Myocyte (in vitro differentiated cells): ENCODE measurements around the gene TRIP10. TPM values are rescaled to one million over a fixed set of nuclear protein-coding genes. Genes with fewer than 3 reads are reported as not detected.

ENCODE experiments used
- DNase-seq: peaks from one replicate; pipeline ENCODE4 v3.0.0-alpha.2; 2012; ENCODE audit warnings: low read depth
- total RNA-seq: library from RNA; depleted of rRNA; stranded (reverse); fragments of >200 nt; gene quantifications from 2 replicates; pipeline ENCODE4 v1.2.3, GENCODE V29; 2014

TRIP10 gene
- total RNA-seq, 1 donor from 2014 or later: 43.1 TPM

DNA sequence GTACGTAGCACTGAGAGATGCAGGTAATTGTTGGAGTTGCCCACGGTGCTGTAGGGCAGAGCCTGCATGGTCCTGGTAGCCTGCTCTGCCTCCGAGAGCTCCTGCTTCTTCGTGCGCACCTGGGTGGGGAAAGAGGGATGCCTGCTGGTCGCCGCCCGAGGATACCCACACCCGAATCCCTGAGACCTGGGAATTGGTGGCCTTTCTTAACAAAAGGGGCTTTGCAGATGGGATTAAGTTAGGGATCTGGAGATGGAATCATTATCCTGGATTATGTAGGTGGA lies 28.5 kb upstream of the TRIP10 start:
- DNase-seq: no peak

DNA sequence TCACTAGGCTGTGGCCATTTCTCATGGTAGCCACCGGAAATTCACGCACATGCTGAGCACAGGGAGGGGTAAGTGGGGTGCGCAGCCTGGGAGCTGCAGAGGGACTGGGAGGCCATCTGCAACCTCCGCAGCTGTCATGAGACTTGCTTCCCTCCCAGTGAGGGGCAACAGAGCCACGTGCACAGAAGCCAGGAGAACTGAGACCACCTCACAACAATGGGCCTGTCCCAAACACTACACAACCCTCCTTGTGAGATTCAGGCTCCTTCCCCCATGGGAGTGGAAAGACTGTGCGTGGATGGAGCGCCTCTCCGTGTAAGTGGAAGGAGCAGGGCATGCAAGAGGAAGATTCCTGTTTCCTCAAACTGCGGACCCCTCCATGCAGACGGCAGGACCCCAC lies 27.9 kb upstream of the TRIP10 start:
- DNase-seq: no peak

DNA sequence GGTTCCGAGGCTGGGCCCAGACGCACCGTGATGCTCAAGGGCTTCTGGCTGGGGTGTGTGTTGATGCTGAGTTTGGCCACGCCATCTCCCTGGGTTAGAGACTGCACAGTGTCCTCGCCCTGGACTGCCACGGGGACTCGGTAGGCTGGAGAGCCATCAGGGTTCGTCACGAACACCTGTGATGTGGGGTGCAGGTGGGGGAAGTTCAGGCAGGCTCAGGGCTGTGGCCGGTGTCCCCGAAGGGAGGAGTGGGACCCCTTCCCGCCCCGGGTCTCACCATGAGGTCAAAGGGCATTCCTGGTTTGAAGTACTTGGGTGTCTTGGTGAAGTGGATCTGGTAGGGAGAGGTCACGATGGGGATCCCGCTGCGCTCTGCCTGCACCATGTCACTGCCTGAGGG lies 27.2 kb upstream of the TRIP10 start:
- no peak for DNase-seq

DNA sequence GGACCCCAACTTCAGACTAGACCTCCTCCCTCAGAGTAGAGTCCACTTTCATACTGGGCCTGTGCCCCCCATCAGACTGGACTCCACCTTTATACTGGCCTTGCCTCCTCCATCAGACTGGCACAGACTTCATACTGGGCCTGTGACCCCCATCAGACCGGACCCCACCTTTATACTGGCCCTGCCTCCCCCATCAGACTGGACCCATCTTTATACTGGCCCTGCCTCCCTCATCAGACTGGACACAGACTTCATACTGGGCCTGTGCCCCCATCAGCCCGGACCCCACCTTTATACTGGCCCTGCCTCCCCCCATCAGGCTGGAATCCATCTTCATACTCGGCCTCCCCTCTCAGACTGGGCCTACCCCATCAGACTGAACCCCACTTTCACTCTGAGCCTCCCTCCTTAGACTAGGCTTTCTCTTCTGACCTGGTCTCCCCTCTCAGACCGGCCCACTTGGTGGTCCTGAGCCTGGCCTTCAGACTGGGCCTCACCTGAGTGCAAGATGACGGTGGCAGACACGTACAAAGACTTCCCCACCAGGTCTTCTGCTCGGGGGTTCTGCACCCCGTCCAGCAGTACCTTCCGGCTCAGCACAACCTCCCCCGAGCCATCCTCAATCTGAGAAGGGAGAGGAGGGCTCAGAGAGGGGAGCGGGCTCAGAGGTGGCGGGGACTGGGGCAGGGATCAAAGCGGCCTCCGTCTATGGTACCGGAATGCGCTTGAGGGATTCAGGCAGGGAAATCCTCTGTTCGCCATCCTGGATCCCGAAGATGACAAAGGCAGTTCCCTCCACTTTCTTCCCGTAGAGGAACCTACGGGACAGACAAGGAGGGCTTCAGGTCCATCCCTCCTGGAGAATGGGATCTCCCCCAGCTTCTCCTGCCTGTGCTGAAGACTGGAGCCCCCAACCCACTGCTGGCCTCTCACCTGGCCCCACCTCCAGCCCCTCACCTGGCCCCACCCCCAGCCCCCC lies 26.5 kb upstream of the TRIP10 start:
- DNase-seq: no peak

DNA sequence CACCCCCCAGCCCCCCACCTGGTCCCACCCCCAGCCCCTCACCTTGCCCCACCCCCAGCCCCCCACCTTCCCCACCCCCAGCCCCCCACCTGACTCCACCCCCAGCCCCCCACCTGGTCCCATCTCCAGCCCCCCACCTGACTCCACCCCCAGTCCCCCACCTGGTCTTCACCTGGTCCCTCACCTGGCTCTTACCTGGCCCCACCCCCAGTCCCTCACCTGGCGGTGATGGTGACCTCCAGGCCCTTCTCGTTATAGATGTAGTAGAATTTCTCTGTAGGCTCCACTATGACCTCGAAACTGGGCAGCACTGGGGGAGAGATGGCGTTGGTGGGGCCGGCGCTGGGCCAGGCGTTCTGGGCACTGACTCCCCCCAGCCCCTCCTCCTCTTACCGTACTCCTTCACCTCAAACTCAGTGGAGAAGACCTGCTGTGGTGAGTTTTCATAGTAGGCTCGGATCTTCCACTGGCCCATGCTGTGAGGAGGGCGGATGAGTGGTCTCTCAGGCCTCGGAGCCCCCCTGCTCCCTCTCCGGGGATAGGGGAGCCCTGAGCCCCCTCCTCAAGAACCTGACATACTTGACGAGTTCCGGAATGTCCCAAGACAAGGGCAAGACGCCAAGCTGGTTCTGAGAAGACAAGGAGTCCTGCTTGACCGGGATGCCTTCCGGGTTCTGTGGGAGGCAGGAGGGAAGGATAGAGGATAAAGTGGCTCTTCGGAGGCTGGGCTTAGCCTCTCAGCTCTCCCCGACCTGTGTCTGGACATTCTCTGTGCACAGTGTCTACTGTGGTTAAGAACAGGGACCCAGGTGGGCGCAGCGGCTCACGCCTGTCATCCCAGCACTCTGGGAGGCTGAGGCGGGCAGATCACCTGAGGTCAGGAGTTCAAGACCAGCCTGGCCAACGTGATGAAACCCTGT lies 25.4 kb upstream of the TRIP10 start:
- DNase-seq: no peak

DNA sequence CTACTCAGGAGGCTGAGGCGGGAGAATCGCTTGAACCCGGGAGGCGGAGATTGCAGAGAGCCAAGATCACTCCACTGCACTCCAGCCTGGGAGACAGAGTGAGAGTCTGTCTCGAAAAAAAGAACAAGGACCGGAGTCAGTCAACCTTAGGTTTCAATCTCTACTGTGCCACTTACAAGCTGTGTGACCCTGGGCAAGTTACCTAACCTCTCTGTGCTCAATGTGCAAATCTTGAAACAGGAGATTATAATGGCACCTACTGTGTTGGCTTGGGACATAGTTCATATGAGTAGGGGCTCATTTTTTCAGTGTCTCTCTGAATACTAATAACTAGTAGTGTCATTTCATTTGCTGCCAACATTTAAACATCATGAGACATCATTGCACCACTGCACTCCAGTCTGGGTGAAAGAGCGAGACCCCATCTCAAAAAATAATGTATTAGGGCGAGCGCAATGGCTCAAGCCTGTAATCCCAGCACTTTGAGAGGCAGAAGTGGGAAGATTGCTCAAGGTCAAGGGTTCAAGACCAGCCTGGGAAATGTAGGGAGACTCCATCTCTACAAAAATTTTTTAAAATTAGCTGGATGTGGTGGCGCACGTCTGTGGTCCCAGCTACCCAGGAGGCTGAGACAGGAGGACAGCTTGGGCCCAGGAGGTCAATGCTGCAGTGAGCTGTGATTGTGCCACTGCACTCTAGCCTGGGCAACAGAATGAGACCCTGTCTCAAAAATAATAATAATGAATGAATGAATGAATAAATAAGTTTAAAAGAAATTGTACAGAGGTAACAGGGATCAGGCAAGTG lies 24.5 kb upstream of the TRIP10 start:
- no peak for DNase-seq

DNA sequence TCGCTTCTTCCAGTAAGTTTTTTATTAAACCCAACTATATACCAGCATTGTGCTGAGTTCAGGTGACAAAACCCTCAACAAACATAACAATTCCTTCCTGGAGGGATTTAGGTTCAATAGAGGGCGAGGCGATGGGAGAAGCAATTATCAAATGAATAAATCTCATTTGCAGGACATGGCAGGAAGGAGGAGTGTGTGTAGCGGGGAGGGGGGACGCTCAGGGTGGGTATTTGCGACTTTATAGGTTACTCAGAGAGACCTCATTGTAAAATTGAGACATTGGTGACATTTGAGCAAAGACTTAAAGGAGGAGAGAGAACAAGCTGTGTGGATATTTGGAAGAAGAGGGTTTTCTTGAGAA lies 22.9 kb upstream of the TRIP10 start:
- DNase-seq: no peak

DNA sequence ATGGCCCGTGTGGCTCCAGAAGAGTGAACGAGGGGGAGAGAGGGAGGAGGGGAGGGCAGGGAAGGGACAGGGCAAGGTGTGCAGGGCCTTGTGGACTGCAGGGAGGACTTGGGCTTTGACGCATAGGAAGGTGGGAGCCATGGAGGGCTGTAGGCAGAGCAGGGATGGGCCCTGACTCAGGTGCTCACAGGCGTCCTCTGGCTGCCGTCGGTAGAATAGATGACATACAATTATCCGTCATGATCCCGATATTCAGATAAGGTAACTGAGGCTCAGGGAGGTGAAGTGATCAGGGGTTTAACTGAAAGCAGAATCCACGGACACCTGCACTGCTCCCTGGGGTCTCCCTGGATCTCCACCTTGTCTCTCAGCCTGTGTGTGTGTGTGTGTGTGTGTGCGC lies 22.4 kb upstream of the TRIP10 start:
- DNase-seq: no peak

DNA sequence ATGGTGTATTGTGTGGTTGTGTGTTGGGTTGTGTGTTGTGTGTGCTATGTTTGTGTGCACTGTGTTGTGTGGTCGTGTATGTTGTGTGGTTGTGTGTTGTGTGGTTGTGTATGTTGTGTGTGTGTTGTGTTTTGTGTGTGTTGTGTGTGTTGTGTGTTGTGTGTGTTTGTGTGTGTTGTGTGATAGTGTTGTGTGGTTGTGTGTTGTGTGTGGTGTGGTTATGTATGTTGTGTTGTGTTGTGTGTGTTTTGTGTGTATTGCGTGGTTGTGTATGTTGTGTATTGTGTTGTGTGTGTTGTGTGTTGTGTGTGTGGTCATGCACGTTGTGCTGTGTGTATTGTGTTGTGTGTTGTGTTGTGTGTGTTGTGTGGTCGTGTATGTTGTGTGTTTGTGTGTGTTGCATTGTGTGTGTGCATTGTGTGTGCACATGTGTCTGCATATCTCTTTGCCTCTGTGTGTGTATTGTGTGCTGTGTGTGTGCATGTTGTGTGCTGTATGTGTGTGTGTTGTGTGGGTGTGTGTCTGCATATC lies 22.0 kb upstream of the TRIP10 start:
- no peak for DNase-seq

DNA sequence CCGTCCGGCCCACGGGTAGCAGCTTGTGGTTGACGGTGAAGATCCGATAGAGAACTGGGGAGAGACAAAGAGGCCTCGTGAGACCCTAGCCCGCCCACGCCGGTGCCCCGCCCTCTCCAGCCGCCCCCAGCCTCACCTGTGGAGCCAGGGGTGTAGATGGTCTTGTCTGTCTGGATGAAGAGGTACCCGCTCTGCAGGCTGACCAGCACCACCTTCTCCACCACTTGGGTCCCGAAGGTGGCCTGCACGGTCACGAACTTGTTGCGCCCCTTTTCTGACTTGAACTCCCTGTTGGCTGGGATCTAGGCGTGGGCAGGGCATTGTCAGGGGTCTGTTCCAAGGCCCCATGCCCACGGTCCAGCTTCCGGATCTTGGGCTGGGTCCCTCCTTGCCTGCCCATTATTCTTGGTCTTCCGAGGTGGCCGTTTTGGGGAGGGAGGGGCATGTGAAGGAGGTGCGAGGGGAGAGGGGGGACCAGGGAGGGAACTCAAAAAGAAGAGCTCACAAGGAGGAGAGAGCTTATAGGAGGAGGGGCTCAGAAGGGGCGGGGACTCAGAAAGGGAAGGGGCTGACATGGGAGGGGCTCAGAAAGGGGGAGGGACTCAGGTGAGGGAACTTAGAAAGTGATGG lies 21.3 kb upstream of the TRIP10 start:
- DNase-seq: no peak

DNA sequence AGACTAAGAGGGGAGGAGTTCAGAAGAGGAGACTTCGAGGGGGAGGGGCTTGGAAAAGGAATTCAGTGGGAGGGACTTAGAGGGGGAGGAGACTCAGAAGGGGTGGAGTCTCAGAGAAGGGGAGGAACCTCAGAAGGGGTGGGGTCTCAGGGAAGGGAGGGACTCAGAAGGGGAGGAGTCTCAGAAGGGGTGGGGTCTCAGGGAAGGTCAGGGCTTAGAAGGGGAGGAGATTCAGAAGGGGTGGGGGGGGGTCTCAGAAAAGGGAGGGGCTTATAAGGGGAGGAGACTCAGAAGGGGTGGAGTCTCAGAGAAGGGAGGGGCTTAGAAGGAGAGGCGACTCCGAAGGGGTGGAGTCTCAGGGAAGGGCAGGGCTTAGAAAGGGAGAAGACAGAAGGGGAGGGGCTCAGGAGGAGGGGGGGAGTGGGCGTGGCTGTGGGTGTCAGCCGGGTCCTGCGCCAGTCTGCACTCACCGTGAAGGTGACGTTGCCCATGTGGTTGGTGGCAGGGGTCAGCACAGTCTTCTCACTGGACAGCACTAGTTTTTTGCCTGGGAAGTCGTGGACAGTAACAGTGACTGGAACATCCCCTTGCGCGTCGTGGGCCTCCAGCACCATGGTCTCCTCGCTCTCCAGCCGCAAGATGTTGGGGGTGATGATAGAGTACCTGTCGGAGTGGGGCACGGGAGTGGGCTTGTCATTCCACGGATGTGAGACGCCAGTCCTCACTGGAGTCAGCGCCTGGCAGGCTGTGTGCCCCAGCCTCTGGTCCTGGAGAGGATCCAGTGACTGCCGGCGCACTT lies 20.5 kb upstream of the TRIP10 start:
- no peak for DNase-seq

DNA sequence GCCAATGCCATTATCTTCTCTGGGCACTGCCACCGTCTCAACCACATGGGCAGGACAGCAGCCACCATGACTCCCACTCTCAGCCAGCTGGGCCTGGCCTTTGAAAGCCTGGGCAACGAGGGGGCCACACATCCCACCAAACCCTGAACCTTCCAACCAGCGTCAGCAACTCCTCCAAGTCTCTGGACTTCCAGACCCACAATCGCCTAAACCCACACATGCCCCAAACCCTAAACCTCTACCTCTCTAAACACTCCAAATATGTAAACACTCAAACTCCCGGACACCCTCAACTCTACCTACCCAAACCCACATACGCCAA lies 20.0 kb upstream of the TRIP10 start:
- DNase-seq: no peak

DNA sequence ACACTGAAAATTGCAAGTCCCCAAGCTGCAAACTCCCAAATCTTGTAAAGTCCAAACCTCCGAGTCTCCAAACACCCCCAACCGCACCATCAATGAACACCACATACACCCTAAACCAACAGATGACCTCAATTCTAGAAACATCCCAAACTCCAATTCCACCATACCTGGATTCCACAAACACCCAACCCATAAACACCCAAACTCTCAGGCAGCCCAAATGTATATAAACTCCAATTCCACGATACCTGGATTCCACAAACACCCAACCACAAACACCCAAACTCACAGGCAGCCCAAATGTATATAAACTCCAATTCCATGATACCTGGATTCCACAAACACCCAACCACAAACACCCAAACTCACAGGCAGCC lies 19.5 kb upstream of the TRIP10 start:
- no peak for DNase-seq

DNA sequence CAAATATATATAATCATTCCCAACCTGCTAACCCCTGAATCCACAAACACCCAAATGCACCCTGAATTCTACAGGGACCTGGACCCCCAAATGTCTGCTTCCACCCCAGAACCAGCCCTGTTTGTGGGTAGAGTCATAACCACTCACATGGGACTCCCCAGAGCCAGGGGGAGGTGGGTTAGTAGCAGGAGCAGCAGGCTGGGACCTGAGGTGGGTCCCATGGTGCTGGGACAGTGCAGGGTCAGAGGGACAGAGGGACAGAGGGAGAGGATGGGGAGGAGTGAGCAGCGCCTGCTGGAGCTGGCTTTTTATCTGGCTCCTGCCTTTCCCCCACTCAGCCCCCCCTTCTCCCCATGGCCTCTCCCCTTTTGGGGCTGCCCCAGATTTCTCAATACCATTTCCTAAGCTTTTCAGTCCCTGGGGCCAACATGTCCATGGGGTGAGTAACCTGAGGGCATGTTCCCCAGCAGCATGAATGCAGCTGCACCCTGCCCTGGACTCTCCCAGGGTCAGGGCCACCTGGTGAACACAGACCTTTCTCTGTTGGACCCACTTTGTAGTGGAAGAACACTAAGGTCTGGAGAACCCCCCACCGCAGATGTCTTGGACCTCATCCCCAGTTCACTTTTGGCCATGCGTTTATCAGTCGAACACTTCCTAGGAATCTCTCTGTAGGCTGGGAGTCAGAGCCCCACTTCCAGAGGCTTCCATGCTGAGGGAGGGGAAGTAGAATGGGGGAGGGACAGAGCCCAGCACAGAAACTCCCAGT lies 18.9 kb upstream of the TRIP10 start, which contains the start of gene C3:
Gene C3 (minus strand): TSS at position 282 of the 769 bp plus-strand sequence. CDS start 61 bp downstream, at position 221.
- no peak for DNase-seq

DNA sequence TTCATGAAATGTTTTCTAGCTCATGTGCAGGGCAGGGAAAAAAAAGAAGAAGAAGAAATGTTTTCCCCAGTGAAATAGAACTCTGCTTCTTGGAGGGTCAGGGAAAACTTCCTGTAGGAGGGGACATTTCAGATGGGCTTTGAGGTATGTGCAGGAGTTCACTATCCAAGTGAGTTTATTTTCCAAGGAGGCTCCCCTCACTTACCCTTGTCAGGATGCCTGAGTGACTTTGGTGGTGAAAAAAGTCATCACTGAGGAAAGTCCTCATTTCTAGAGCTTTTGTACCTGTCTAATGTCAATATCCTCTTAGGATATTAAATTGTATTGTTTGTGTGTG lies 18.4 kb upstream of the TRIP10 start:
- DNase-seq: no peak

DNA sequence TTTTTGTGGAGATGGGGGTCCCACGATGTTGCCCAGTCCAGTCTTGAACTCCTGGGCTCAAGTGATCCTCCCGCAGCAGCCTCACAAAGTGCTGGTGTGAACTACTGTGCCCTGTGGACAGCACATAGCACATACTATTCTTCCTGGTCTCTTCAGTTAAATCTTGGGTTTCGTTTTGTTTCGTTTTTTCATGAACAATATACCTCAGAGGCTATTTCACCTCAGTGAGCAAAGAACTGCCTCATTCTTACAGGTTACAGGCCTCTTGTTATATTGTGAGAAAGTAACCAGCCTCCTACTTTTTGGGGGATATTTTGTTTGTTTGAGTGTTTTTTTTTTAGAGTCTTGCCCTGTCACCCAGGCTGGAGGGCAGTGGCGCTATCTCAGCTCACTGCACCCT lies 17.7 kb upstream of the TRIP10 start:
- DNase-seq: no peak

DNA sequence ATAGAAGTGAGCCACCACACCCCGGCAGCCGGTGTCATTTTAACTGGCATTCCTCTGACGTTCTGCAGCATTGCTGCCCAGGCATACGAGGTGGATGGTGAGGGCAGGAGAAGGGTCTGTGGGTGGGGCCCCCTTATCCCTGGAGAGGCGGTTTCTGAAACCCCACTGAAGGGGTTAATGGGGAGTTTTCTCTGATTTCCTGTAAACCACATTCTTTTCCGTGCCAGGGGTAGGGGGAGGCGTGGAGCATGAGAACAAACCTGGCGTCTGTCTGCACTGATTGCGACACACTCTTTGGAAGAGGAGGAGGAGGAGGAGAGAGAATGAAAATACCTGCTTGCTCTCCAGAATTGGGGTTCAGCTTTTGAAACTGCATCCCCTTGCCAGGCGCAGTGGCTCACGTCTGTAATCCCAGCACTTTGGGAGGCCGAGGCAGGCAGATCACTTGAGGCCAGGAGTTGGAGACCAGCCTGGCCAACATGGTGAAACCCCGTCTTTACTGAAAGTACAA lies 16.3 kb upstream of the TRIP10 start:
- DNase-seq: no peak

DNA sequence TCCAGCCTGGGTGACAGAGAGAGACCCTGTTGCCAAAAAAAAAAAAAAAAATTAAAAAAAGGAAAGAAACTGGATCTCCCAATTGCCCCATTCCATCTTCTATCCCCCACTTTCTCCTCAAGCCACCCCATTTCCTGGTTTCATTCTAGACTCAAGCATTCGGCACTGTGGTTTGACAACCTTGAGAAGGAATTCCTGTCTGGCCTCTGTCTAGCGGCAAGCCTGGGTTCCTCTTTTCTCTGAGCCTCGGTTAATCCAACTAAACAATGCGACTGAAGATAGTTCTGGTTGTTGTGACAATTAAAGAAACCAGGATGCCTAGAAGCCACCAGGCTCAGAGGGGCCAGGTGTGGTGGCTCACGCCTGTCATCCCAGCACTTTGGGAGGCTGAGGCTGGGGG lies 15.7 kb upstream of the TRIP10 start:
- no peak for DNase-seq
